Tibial artery (tissue), 4 donors: ENCODE data around the gene RBM19.

Source experiments
- DNase-seq, 2 donors: peaks; one replicate each; pipeline ENCODE4 v3.0.0-alpha.2; 2019
- H3K27ac ChIP-seq, 2 donors: fragments of 200-600 bp; sonication (generic) in 1 of 2; 1 replicate in 1 of 2; 2 replicates in 1 of 2; pipeline ENCODE4 v1.5.1; 2018 to 2019; ENCODE audit warnings: mild to moderate bottlenecking in 1 of 2
- H3K27me3 ChIP-seq, 2 donors: fragments of 200-600 bp; sonication (generic) in 1 of 2; one replicate each; pipeline versions ENCODE4 v1.5.1 to v1.6.0; 2016 to 2019
- H3K36me3 ChIP-seq, 3 donors: fragments of 200-600 bp; sonication (generic) in 2 of 3; one replicate each; pipeline ENCODE4 v1.5.1; 2016 to 2019; ENCODE audit warnings: mild to moderate bottlenecking in 2 of 3
- H3K4me1 ChIP-seq, 4 donors: fragments of 200-600 bp; sonication (generic) in 2 of 4; 1 replicate in 3 of 4; 2 replicates in 1 of 4; pipeline ENCODE4 v1.5.1; 2016 to 2019
- H3K4me3 ChIP-seq, 2 donors: fragments of 200-600 bp; sonication (generic) in 1 of 2; 1 replicate in 1 of 2; 2 replicates in 1 of 2; pipeline ENCODE4 v1.5.1; 2018 to 2019; ENCODE audit warnings: mild to moderate bottlenecking in 2 of 2
- H3K9me3 ChIP-seq, 3 donors: fragments of 200-600 bp; sonication (generic) in 1 of 3; one replicate each; pipeline ENCODE4 v1.5.1; 2016 to 2019
- CTCF ChIP-seq, 2 experiments: fragments of 200-600 bp in 1 of 2; fragments of 450-650 bp in 1 of 2; IDR thresholded peaks; one replicate each; pipeline ENCODE4 v1.5.1; 2017 to 2019; ENCODE audit warnings: antibody characterized with exemption in 2 of 2, mild to moderate bottlenecking in 1 of 2, moderate library complexity in 1 of 2
- intact Hi-C: fragments of 100-400 bp; cut with DNase I; formaldehyde crosslinking; loops from one replicate; pipeline ENCODE4 v1.15.0; 2023; ENCODE audit warnings: low total_unique reads

Gene RBM19

GRCh38 chr12:113782873-113783272, 183.3 kb downstream of the RBM19 start:
- Histone ChIP-seq H3K27ac (no peak overlapping the region), H3K9me3 (peaks cover 0 to 9% (median 6%) of the 10 kb centered on the region in 3 donors), H3K4me1 (no peaks in the 10 kb centered on the region), H3K4me3 (no peak overlapping the region), H3K27me3 (peaks cover 0 to 29% of the 10 kb centered on the region in 2 donors), H3K36me3 (no peaks in the 10 kb centered on the region)
- DNase-seq: no peak
- intact Hi-C loops: no loop called here
- no peak for TF ChIP-seq CTCF (IDR thresholded peaks at IDR 0.05)

GRCh38 chr12:113781415-113782198, 184.5 kb downstream of the RBM19 start:
- no peaks in the 10 kb centered on the region for H3K4me1 ChIP-seq
- no peaks in the 10 kb centered on the region for H3K36me3 ChIP-seq
- H3K27me3 ChIP-seq: peaks cover 0 to 34% of the 10 kb centered on the region in 2 donors
- intact Hi-C loops: no loop called here
- no peak for TF ChIP-seq CTCF (IDR thresholded peaks at IDR 0.05)
- no peak overlapping the region for H3K4me3 ChIP-seq
- DNase-seq: no peak
- no peak overlapping the region for H3K27ac ChIP-seq
- H3K9me3 ChIP-seq: peaks cover 0 to 9% (median 0%) of the 10 kb centered on the region in 3 donors

GRCh38 chr12:113779774-113780173, 186.4 kb downstream of the RBM19 start:
- Histone ChIP-seq H3K9me3 (no peaks in the 10 kb centered on the region), H3K27me3 (peaks cover 0 to 48% of the 10 kb centered on the region in 2 donors), H3K4me3 (no peak overlapping the region), H3K36me3 (no peaks in the 10 kb centered on the region), H3K4me1 (no peaks in the 10 kb centered on the region), H3K27ac (no peak overlapping the region)
- intact Hi-C loops: no loop called here
- TF ChIP-seq CTCF (IDR thresholded peaks at IDR 0.05): no peak
- no peak for DNase-seq

GRCh38 chr12:113778432-113779132, 187.5 kb downstream of the RBM19 start:
- Histone ChIP-seq H3K4me3 (no peak overlapping the region), H3K36me3 (no peaks in the 10 kb centered on the region), H3K4me1 (no peaks in the 10 kb centered on the region), H3K27me3 (peaks cover 0 to 44% of the 10 kb centered on the region in 2 donors), H3K27ac (no peak overlapping the region), H3K9me3 (no peaks in the 10 kb centered on the region)
- DNase-seq: no peak
- intact Hi-C loops: no loop called here
- no peak for TF ChIP-seq CTCF (IDR thresholded peaks at IDR 0.05)

GRCh38 chr12:113777751-113778150, 188.4 kb downstream of the RBM19 start:
- Histone ChIP-seq H3K27ac (no peak overlapping the region), H3K9me3 (no peaks in the 10 kb centered on the region), H3K4me3 (no peak overlapping the region), H3K36me3 (no peaks in the 10 kb centered on the region), H3K4me1 (no peaks in the 10 kb centered on the region), H3K27me3 (peaks cover 0 to 43% of the 10 kb centered on the region in 2 donors)
- intact Hi-C loops: no loop called here
- no peak for TF ChIP-seq CTCF (IDR thresholded peaks at IDR 0.05)
- DNase-seq: no peak
